Endothelial cell (in vitro differentiated cells): ENCODE results near the gene MCF2L2. TPM values are rescaled to one million over a fixed set of nuclear protein-coding genes. Genes with fewer than 3 reads are reported as not detected.

ENCODE experiments used
- DNase-seq: peaks from one replicate; pipeline ENCODE4 v3.0.0; 2021; ENCODE audit warnings: low spot score
- H3K27ac Mint-ChIP-seq: one replicate; pipeline ENCODE4 v1.8.0; 2021; ENCODE audit warnings: mixed read lengths, inconsistent platforms; ENCODE audit not compliant: unreplicated experiment
- H3K27me3 Mint-ChIP-seq: one replicate; pipeline ENCODE4 v1.8.0; 2021; ENCODE audit warnings: mild to moderate bottlenecking, moderate library complexity, mixed read lengths, inconsistent platforms; ENCODE audit not compliant: unreplicated experiment
- H3K36me3 Mint-ChIP-seq: one replicate; pipeline ENCODE4 v1.8.0; 2021; ENCODE audit warnings: mild to moderate bottlenecking, low read depth, mixed read lengths, inconsistent platforms; ENCODE audit not compliant: unreplicated experiment
- H3K4me1 Mint-ChIP-seq: one replicate; pipeline ENCODE4 v1.8.0; 2021; ENCODE audit warnings: mild to moderate bottlenecking, mixed read lengths, inconsistent platforms; ENCODE audit not compliant: unreplicated experiment
- H3K4me3 Mint-ChIP-seq: one replicate; pipeline ENCODE4 v1.8.0; 2021; ENCODE audit warnings: mild to moderate bottlenecking, mixed read lengths, inconsistent platforms; ENCODE audit not compliant: unreplicated experiment
- H3K9me3 Mint-ChIP-seq: one replicate; pipeline ENCODE4 v1.8.0; 2021; ENCODE audit warnings: mixed read lengths, inconsistent platforms; ENCODE audit not compliant: unreplicated experiment
- total RNA-seq: library from RNA; stranded (reverse); fragmentation: NEBNext Ultra II Directional; extraction: Animal tissue kit (Norgen Biotek cat#: 25700); gene quantifications from one replicate; pipeline ENCODE4 v1.2.1, GENCODE V29; 2021; ENCODE audit not compliant: unreplicated experiment
- TF ChIP-seq, protein P1 (sequence below): fragments of 200-600 bp; sonication (generic); IDR thresholded peaks from one replicate; pipeline ENCODE4 v1.5.0; 2021; ENCODE audit warnings: antibody characterized with exemption; ENCODE audit not compliant: unreplicated experiment

MCF2L2 gene
- total RNA-seq, 1 donor from 2014 or later: 1.8 TPM

DNA sequence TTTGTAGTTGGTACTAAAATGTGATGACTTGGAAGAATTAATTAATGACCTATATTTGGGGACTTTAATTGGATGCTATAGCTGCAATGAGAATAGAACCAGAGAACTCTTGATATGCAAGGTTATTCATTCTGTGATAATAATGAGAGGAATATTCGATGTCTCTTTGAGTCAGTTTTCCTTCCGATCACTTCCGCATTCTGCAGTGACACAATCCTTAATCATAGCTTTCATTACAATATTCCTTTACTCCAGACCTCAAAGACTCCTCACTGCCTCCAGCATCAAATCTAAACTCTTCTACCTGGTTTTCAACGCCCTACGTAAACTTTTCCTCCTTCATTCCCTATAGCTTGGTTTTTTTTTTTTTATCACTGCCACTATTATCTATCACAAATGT, 153.8 kb downstream of the MCF2L2 start:
- no peak overlapping the region for H3K27ac Mint-ChIP-seq
- no peaks in the 10 kb centered on the region for H3K36me3 Mint-ChIP-seq
- H3K4me3 Mint-ChIP-seq: no peak overlapping the region
- no peaks in the 10 kb centered on the region for H3K4me1 Mint-ChIP-seq
- no peaks in the 10 kb centered on the region for H3K9me3 Mint-ChIP-seq
- peaks cover 1% of the 10 kb centered on the region for H3K27me3 Mint-ChIP-seq
- no peak for DNase-seq
- TF ChIP-seq, protein P1, sequence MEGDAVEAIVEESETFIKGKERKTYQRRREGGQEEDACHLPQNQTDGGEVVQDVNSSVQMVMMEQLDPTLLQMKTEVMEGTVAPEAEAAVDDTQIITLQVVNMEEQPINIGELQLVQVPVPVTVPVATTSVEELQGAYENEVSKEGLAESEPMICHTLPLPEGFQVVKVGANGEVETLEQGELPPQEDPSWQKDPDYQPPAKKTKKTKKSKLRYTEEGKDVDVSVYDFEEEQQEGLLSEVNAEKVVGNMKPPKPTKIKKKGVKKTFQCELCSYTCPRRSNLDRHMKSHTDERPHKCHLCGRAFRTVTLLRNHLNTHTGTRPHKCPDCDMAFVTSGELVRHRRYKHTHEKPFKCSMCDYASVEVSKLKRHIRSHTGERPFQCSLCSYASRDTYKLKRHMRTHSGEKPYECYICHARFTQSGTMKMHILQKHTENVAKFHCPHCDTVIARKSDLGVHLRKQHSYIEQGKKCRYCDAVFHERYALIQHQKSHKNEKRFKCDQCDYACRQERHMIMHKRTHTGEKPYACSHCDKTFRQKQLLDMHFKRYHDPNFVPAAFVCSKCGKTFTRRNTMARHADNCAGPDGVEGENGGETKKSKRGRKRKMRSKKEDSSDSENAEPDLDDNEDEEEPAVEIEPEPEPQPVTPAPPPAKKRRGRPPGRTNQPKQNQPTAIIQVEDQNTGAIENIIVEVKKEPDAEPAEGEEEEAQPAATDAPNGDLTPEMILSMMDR: no peak

DNA sequence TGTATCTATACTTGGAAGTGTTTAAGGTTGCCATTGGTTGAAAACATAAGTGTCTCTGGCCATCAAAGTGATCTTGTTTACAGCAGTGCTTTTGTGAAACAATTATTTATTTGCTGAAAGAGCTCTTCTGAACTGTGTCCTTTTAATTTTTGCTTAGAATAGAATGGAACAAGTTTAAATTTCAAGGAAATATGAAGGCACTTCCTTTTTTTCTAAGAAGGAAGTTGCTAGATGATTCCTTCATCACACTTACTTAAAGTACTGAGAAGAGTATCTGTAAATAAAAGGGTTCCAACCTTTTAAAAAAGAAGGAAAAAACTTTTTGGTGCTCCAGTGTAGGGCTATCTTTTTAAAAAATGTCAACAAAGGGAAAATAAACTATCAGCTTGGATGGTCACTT, 155.6 kb downstream of the MCF2L2 start:
- Mint-ChIP-seq H3K4me1 (peaks cover 5% of the 10 kb centered on the region), H3K27ac (no peak overlapping the region)
- no peak for DNase-seq

DNA sequence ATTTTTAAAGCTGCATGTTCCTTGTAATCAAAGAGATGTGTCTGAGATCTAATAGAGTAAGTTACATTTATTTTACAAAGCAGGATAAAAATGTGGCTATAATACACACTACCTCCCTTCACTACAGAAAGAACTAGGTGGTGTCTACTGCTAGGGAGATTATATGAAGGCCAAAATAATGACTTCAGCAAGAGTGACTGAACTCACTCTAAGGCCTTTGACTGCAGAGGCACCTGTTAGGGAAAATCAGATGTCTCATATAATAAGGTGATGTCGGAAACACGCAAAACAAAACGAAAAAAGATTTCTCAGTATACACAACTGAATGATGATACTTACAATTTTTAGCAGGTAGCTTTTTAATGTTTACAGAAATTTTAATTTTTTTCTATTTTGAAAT, 156.3 kb downstream of the MCF2L2 start:
- peaks cover 1% of the 10 kb centered on the region for H3K27me3 Mint-ChIP-seq
- H3K36me3 Mint-ChIP-seq: no peaks in the 10 kb centered on the region
- no peak for DNase-seq
- TF ChIP-seq, protein P1: no peak
- peaks cover 5% of the 10 kb centered on the region for H3K4me1 Mint-ChIP-seq
- H3K4me3 Mint-ChIP-seq: no peak overlapping the region
- no peak overlapping the region for H3K27ac Mint-ChIP-seq
- H3K9me3 Mint-ChIP-seq: no peaks in the 10 kb centered on the region

More for the DNA sequence above, 155.6 kb downstream of the MCF2L2 start:
- H3K36me3 Mint-ChIP-seq: no peaks in the 10 kb centered on the region
- no peak overlapping the region for H3K4me3 Mint-ChIP-seq
- H3K27me3 Mint-ChIP-seq: peaks cover 1% of the 10 kb centered on the region
- no peaks in the 10 kb centered on the region for H3K9me3 Mint-ChIP-seq
- TF ChIP-seq, protein P1: no peak

DNA sequence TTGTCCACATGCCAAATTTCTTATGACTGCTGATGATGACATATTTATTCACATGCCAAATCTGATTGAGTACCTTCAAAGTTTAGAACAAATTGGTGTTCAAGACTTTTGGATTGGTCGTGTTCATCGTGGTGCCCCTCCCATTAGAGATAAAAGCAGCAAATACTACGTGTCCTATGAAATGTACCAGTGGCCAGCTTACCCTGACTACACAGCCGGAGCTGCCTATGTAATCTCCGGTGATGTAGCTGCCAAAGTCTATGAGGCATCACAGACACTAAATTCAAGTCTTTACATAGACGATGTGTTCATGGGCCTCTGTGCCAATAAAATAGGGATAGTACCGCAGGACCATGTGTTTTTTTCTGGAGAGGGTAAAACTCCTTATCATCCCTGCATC, 158.1 kb downstream of the MCF2L2 start:
- H3K27me3 Mint-ChIP-seq: no peaks in the 10 kb centered on the region
- no peak overlapping the region for H3K27ac Mint-ChIP-seq
- no peaks in the 10 kb centered on the region for H3K36me3 Mint-ChIP-seq
- peaks cover 5% of the 10 kb centered on the region for H3K4me1 Mint-ChIP-seq
- no peaks in the 10 kb centered on the region for H3K9me3 Mint-ChIP-seq
- TF ChIP-seq, protein P1: no peak
- no peak for DNase-seq
- H3K4me3 Mint-ChIP-seq: no peak overlapping the region

DNA sequence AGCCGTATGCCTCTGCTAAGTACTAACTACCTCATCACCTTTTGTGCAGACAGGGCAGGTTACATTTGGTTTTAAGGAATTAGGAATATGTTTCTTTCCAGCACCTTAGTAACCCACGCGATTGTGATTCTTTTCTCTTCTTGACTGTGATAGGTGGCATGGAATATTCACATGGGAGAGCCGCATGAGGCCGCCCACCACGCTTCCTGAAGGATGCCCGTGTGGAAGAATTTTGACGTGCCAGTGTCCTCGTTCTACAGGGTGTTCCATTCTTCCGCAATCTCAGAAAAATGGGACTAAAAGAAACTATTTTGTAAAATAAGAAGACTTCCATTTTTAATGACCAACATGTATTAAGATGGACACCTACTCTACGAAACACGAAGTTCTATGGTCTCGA, 159.1 kb downstream of the MCF2L2 start:
- Mint-ChIP-seq H3K27ac (no peak overlapping the region), H3K27me3 (no peaks in the 10 kb centered on the region), H3K9me3 (no peaks in the 10 kb centered on the region), H3K4me1 (peaks cover 5% of the 10 kb centered on the region), H3K36me3 (no peaks in the 10 kb centered on the region), H3K4me3 (no peak overlapping the region)
- no peak for DNase-seq
- TF ChIP-seq, protein P1: no peak
